Ascending aorta (tissue), 2 donors: ENCODE results near the gene FAM240B. TPM values are rescaled to one million over a fixed set of nuclear protein-coding genes. Genes with fewer than 3 reads are reported as not detected.

ENCODE experiments used
- DNase-seq, 2 donors: peaks; one replicate each; pipeline ENCODE4 v3.0.0-alpha.2; 2019; ENCODE audit warnings: low spot score in 2 of 2
- H3K27ac ChIP-seq, 2 donors: fragments of 200-600 bp; sonication (generic); one replicate each; pipeline ENCODE4 v1.5.1; 2016 to 2017; ENCODE audit warnings: mild to moderate bottlenecking in 1 of 2
- H3K27me3 ChIP-seq: fragments of 200-600 bp; sonication (generic); one replicate; pipeline ENCODE4 v1.5.1; 2017
- H3K36me3 ChIP-seq, 2 donors: fragments of 200-600 bp; sonication (generic); one replicate each; pipeline ENCODE4 v1.5.1; 2016
- H3K4me1 ChIP-seq, 2 donors: fragments of 200-600 bp; sonication (generic); one replicate each; pipeline ENCODE4 v1.5.1; 2016 to 2017; ENCODE audit warnings: mild to moderate bottlenecking in 1 of 2
- H3K4me3 ChIP-seq, 2 donors: fragments of 200-600 bp; sonication (generic); one replicate each; pipeline ENCODE4 v1.5.1; 2016 to 2017; ENCODE audit warnings: mild to moderate bottlenecking in 1 of 2
- H3K9me3 ChIP-seq, 2 donors: fragments of 200-600 bp; sonication (generic); one replicate each; pipeline ENCODE4 v1.5.1; 2016
- intact Hi-C: fragments of 100-400 bp; cut with DNase I; formaldehyde crosslinking; loops from one replicate; pipeline ENCODE4 v1.15.1; 2023
- total RNA-seq: library from RNA; depleted of rRNA; stranded (reverse); fragments of >200 nt; gene quantifications from one replicate; pipeline ENCODE4 v1.1.0, GENCODE V29; 2016
- TF ChIP-seq, protein P1 (sequence below), 3 experiments: fragments of 200-600 bp in 2 of 3; fragments of 450-650 bp in 1 of 3; sonication (generic) in 2 of 3; IDR thresholded peaks; one replicate each; pipeline ENCODE4 v1.5.1; 2016 to 2019; ENCODE audit warnings: antibody characterized with exemption in 3 of 3, mild to moderate bottlenecking in 1 of 3, moderate library complexity in 1 of 3

FAM240B gene
- total RNA-seq, 1 donor from 2014 or later: not detected

DNA sequence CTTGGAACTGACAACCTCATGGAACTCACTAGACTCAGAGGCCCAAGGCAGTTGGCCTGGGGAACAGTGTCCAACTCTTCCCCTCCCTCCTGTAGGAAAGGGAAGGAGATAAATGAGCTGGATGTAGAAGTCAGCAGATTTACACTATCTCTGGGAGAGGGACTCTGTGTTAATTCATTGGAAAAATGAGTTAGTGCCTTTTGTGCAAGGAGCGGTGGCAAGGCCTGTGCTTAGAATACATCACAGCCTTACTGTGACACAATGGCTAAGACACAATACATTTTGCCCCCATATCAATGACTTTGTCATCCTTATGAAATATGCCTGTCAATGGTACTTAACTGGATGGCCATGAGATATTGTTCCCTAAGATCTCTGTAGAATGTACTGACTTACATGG is 28.0 kb upstream of the FAM240B start:
- no peak overlapping the region for H3K27ac ChIP-seq
- no peaks in the 10 kb centered on the region for H3K27me3 ChIP-seq
- no peak for DNase-seq
- TF ChIP-seq, protein P1, sequence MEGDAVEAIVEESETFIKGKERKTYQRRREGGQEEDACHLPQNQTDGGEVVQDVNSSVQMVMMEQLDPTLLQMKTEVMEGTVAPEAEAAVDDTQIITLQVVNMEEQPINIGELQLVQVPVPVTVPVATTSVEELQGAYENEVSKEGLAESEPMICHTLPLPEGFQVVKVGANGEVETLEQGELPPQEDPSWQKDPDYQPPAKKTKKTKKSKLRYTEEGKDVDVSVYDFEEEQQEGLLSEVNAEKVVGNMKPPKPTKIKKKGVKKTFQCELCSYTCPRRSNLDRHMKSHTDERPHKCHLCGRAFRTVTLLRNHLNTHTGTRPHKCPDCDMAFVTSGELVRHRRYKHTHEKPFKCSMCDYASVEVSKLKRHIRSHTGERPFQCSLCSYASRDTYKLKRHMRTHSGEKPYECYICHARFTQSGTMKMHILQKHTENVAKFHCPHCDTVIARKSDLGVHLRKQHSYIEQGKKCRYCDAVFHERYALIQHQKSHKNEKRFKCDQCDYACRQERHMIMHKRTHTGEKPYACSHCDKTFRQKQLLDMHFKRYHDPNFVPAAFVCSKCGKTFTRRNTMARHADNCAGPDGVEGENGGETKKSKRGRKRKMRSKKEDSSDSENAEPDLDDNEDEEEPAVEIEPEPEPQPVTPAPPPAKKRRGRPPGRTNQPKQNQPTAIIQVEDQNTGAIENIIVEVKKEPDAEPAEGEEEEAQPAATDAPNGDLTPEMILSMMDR (IDR thresholded peaks at IDR 0.05): no peak
- no peaks in the 10 kb centered on the region for H3K9me3 ChIP-seq
- H3K4me1 ChIP-seq: no peaks in the 10 kb centered on the region
- no peak overlapping the region for H3K4me3 ChIP-seq
- H3K36me3 ChIP-seq: no peaks in the 10 kb centered on the region
- intact Hi-C loops: no loop called here

DNA sequence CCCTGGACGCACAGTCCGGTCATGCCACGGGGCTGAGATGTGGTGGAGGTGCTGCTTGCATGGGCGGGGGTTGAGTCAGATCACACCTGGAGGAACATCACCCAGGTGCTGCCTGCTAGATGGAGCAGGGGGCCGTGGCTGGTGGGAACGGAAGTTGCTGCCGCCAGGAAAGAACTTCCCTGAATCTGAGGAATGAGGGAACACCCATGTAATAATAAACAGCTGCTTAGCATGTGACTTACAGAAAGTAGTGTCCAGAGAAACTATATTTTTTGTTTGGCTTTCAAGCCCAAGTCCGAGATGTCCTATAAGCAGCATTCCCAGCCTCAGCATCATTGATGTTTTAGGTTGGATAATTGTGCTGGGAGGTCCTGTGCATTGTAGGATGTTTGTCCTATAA is 27.1 kb upstream of the FAM240B start:
- intact Hi-C loops: no loop called here
- Histone ChIP-seq H3K4me3 (no peak overlapping the region), H3K27ac (no peak overlapping the region), H3K36me3 (no peaks in the 10 kb centered on the region), H3K9me3 (no peaks in the 10 kb centered on the region), H3K4me1 (no peaks in the 10 kb centered on the region), H3K27me3 (no peaks in the 10 kb centered on the region)
- no peak for DNase-seq
- TF ChIP-seq, protein P1 (IDR thresholded peaks at IDR 0.05): no peak

DNA sequence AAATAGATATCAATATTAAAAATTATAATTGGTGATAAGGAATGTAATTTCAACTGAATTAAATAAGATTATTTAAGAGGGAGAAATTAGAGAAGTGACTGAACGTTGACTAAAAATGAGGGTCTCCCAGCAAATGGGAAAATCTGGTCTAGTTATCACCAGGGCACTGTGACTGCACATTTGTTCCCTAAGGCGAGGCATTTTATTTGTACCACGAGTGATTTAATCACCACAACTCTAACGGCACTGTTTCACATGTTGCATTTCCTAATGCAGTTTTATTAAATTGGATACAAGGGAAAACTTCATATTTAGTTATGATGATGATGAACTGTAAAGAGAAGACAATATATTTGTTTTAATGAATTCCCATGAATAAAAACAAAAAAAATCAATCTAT is 26.4 kb upstream of the FAM240B start:
- no peak for DNase-seq
- Histone ChIP-seq H3K9me3 (no peaks in the 10 kb centered on the region), H3K36me3 (no peaks in the 10 kb centered on the region), H3K4me3 (no peak overlapping the region), H3K27ac (no peak overlapping the region), H3K27me3 (no peaks in the 10 kb centered on the region), H3K4me1 (no peaks in the 10 kb centered on the region)
- TF ChIP-seq, protein P1 (IDR thresholded peaks at IDR 0.05): no peak
- intact Hi-C loops: no loop called here

DNA sequence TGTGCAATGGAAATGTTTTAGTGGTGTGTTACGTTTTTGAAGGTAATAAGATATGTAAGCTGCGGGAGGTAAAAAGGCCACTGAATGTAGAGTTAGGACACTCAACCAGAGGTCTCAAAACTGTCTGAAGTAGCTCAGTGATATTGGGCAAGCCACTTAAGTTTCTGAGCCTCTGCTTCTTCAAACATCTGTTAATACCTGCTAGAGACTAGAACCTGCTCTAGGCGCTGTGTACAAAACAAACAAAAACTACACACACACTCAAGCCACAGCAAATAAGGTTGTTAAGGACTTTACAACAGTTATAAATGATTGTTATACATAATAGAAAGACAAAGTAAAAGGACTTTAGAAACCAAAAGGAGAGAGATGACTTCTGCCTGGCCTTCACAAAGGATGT is 24.6 kb upstream of the FAM240B start:
- Histone ChIP-seq H3K4me1 (no peaks in the 10 kb centered on the region), H3K27me3 (no peaks in the 10 kb centered on the region), H3K36me3 (no peaks in the 10 kb centered on the region), H3K4me3 (no peak overlapping the region), H3K9me3 (no peaks in the 10 kb centered on the region), H3K27ac (no peak overlapping the region)
- no peak for DNase-seq
- TF ChIP-seq, protein P1 (IDR thresholded peaks at IDR 0.05): no peak
- intact Hi-C loops: no loop called here

DNA sequence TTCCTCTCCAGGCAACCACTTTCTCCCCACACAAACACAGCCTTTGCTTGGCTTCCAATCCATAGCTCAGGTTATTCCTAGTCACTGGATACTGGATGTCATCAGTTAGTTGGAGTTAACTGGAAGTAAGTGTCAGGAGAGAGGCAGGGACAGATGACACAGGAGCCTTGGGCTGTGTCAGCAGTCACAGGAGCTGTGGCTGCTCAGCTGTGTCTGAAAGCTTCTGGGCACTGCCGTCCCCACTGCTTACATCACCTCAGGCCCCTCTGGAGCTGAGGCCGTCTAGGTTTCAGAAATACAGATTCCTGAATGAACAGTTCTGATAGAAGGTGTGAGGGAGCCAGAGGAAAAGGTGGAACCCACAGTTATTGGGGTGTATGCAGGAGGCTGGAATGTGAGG is 17.3 kb upstream of the FAM240B start:
- no peaks in the 10 kb centered on the region for H3K9me3 ChIP-seq
- no peaks in the 10 kb centered on the region for H3K27me3 ChIP-seq
- intact Hi-C loops: no loop called here

More for the DNA sequence above, 17.3 kb upstream of the FAM240B start:
- H3K4me3 ChIP-seq: no peak overlapping the region
- H3K27ac ChIP-seq: no peak overlapping the region
- H3K36me3 ChIP-seq: no peaks in the 10 kb centered on the region
- no peaks in the 10 kb centered on the region for H3K4me1 ChIP-seq
- DNase-seq: no peak
- TF ChIP-seq, protein P1 (IDR thresholded peaks at IDR 0.05): no peak
